WTC11 (cell line): ENCODE data around the gene TRIOBP. TPM values are rescaled to one million over a fixed set of nuclear protein-coding genes. Genes with fewer than 3 reads are reported as not detected.

Source experiments
- ATAC-seq: fragments of 200-7000 bp; cut with Tn5 transposase; 2 replicates; pipeline ENCODE4 v1.10.0; 2021; ENCODE audit warnings: mild to moderate bottlenecking, moderate library complexity
- CTCF ChIA-PET: fragments of 300-600 bp; sonication (Branson Sonifier 250); formaldehyde crosslinking; loops from one replicate; lab custom pipeline; 2021; ENCODE audit warnings: antibody characterized with exemption; lab: Charles Lee
- POLR2A ChIA-PET: fragments of 350-600 bp; sonication (Branson Sonifier 250); formaldehyde crosslinking; loops from one replicate; lab custom pipeline; 2021; ENCODE audit warnings: antibody characterized with exemption; lab: Charles Lee
- DNase-seq: peaks from one replicate; pipeline ENCODE4 v3.0.0; 2021; ENCODE audit warnings: low spot score
- H3K27ac Mint-ChIP-seq: 2 replicates; pipeline ENCODE4 v1.8.0; 2021; ENCODE audit warnings: mixed read lengths
- H3K27me3 Mint-ChIP-seq: 2 replicates; pipeline ENCODE4 v1.8.0; 2021; ENCODE audit warnings: low read depth, mild to moderate bottlenecking, moderate library complexity, mixed read lengths
- H3K36me3 Mint-ChIP-seq: 2 replicates; pipeline ENCODE4 v1.8.0; 2021; ENCODE audit warnings: mixed read lengths
- H3K4me1 Mint-ChIP-seq: 2 replicates; pipeline ENCODE4 v1.8.0; 2022; ENCODE audit warnings: mixed read lengths
- H3K4me3 Mint-ChIP-seq: 2 replicates; pipeline ENCODE4 v1.8.0; 2021; ENCODE audit warnings: mild to moderate bottlenecking, moderate library complexity, mixed read lengths
- H3K9me3 Mint-ChIP-seq: 2 replicates; pipeline ENCODE4 v1.8.0; 2021; ENCODE audit warnings: mixed read lengths
- AFF4 ChIP-seq: sonication (generic); formaldehyde crosslinking; IDR thresholded peaks from 2 replicates; pipeline ENCODE4 v1.8.1; 2023; ENCODE audit warnings: mild to moderate bottlenecking, missing genetic modification reagents, borderline replicate concordance
- CBFB ChIP-seq: sonication (generic); formaldehyde crosslinking; IDR thresholded peaks from 2 replicates; pipeline ENCODE4 v1.8.1; 2022; ENCODE audit warnings: mild to moderate bottlenecking, low read depth, missing genetic modification reagents
- CDX4 ChIP-seq: fragments of 250-450 bp; sonication (Bioruptor Pico); IDR thresholded peaks from 2 replicates; pipeline ENCODE4 v1.9.0; 2021; ENCODE audit warnings: moderate library complexity, mild to moderate bottlenecking, inconsistent platforms, borderline replicate concordance
- E2F4 ChIP-seq: sonication (generic); formaldehyde crosslinking; IDR thresholded peaks from 2 replicates; pipeline ENCODE4 v1.8.1; 2022; ENCODE audit warnings: low read depth, mild to moderate bottlenecking, moderate library complexity, missing genetic modification reagents, borderline replicate concordance
- E2F5 ChIP-seq: sonication (generic); formaldehyde crosslinking; IDR thresholded peaks from 2 replicates; pipeline ENCODE4 v1.8.1; 2022; ENCODE audit warnings: mild to moderate bottlenecking, moderate library complexity, missing genetic modification reagents
- ESRRA ChIP-seq: sonication (generic); formaldehyde crosslinking; IDR thresholded peaks from 2 replicates; pipeline ENCODE4 v1.8.1; 2022; ENCODE audit warnings: mild to moderate bottlenecking, missing genetic modification reagents, borderline replicate concordance
- ETV6 ChIP-seq: sonication (generic); formaldehyde crosslinking; IDR thresholded peaks from 2 replicates; pipeline ENCODE4 v1.8.1; 2022; ENCODE audit warnings: mild to moderate bottlenecking, missing genetic modification reagents
- FOXP4 ChIP-seq: sonication (generic); formaldehyde crosslinking; IDR thresholded peaks from 2 replicates; pipeline ENCODE4 v1.8.0; 2022; ENCODE audit warnings: mild to moderate bottlenecking, missing genetic modification reagents
- GABPB1 ChIP-seq: sonication (generic); formaldehyde crosslinking; IDR thresholded peaks from 2 replicates; pipeline ENCODE4 v1.8.1; 2023; ENCODE audit warnings: mild to moderate bottlenecking, missing genetic modification reagents
- HMGA2 ChIP-seq: fragments of 250-450 bp; sonication (Bioruptor Pico); IDR thresholded peaks from 2 replicates; pipeline ENCODE4 v1.4.0; 2021; ENCODE audit warnings: mild to moderate bottlenecking, moderate library complexity
- IRF2 ChIP-seq: sonication (generic); formaldehyde crosslinking; IDR thresholded peaks from 2 replicates; pipeline ENCODE4 v1.8.0; 2022; ENCODE audit warnings: low read depth, missing genetic modification reagents, borderline replicate concordance
- JUN ChIP-seq: sonication (generic); formaldehyde crosslinking; IDR thresholded peaks from 2 replicates; pipeline ENCODE4 v1.8.0; 2023; ENCODE audit warnings: mild to moderate bottlenecking, missing genetic modification reagents
- MXD4 ChIP-seq: fragments of 250-450 bp; sonication (Bioruptor Pico); IDR thresholded peaks from 2 replicates; pipeline ENCODE4 v1.8.0; 2021; ENCODE audit warnings: mild to moderate bottlenecking, moderate library complexity, borderline replicate concordance
- MYBL2 ChIP-seq: sonication (generic); formaldehyde crosslinking; IDR thresholded peaks from 2 replicates; pipeline ENCODE4 v1.8.1; 2023; ENCODE audit warnings: mild to moderate bottlenecking, moderate library complexity, missing genetic modification reagents
- NFATC4 ChIP-seq: fragments of 250-450 bp; sonication (Bioruptor Pico); IDR thresholded peaks from 2 replicates; pipeline ENCODE4 v1.9.0; 2021; ENCODE audit warnings: mild to moderate bottlenecking
- NR3C1 ChIP-seq: sonication (generic); formaldehyde crosslinking; conservative IDR thresholded peaks from 2 replicates; pipeline ENCODE4 v1.8.1; 2023; ENCODE audit warnings: low read depth, mild to moderate bottlenecking, missing genetic modification reagents
- SMAD3 ChIP-seq: sonication (generic); formaldehyde crosslinking; IDR thresholded peaks from 2 replicates; pipeline ENCODE4 v1.8.0; 2022; ENCODE audit warnings: missing genetic modification reagents, mild to moderate bottlenecking, borderline replicate concordance
- TP53 ChIP-seq: sonication (generic); formaldehyde crosslinking; IDR thresholded peaks from 2 replicates; pipeline ENCODE4 v1.8.1; 2023; ENCODE audit warnings: mild to moderate bottlenecking, missing genetic modification reagents
- ZNF423 ChIP-seq: fragments of 250-450 bp; sonication (Bioruptor Pico); IDR thresholded peaks from 2 replicates; pipeline ENCODE4 v2.1.2; 2022; ENCODE audit warnings: mild to moderate bottlenecking, moderate library complexity
- ZSCAN18 ChIP-seq: fragments of 250-450 bp; sonication (Bioruptor Pico); IDR thresholded peaks from 2 replicates; pipeline ENCODE4 v2.1.2; 2022; ENCODE audit warnings: mild to moderate bottlenecking, moderate library complexity
- total RNA-seq: library from RNA; stranded (reverse); gene quantifications from 3 replicates; pipeline ENCODE4 v1.2.3, GENCODE V29; 2021

TRIOBP gene
- total RNA-seq, 1 experiment from 2014 or later, result 54.0 TPM

- Mint-ChIP-seq H3K4me1 (peaks cover 11% of the 10 kb centered on the region), H3K27me3 (peaks cover 29% of the 10 kb centered on the region), H3K9me3 (no peaks in the 10 kb centered on the region), H3K27ac (no peak overlapping the region), H3K4me3 (no peak overlapping the region), H3K36me3 (peaks cover 8% of the 10 kb centered on the region)
- ChIA-PET POLR2A (interaction anchor here (1.6 to 2.6 kb wide), 2 partner anchors 9 to 12 kb away, joined by 6 to 42 read pairs; partner anchors contain the start of gene GCAT), CTCF (interaction anchor here (0.7 to 5.1 kb wide), 17 partner anchors 8 to 236 kb away, joined by 3 to 109 read pairs (median 9); partner anchors contain the start of genes ANKRD54, EIF3L, GCAT and MICALL1)
- ATAC-seq (no peak), DNase-seq (no peak)
- TF ChIP-seq IRF2 (CRISPR knock-in tag) (no peak), MYBL2 (CRISPR knock-in tag) (no peak), ESRRA (CRISPR knock-in tag) (no peak), TP53 (CRISPR knock-in tag) (no peak), HMGA2 (no peak), SMAD3 (CRISPR knock-in tag) (no peak), CDX4 (no peak), MXD4 (CRISPR knock-in tag) (no peak), NFATC4 (CRISPR knock-in tag) (no peak), FOXP4 (CRISPR knock-in tag) (no peak)
Observed at GRCh38 chr22:37816543-37817180, 119.8 kb downstream of the TRIOBP start.

- POLR2A ChIA-PET, result interaction anchor here (0.6 to 2.8 kb wide), 8 partner anchors 10 to 210 kb away, joined by 3 to 42 read pairs (median 5); partner anchors contain the start of gene GCAT
- Mint-ChIP-seq H3K27ac (peak overlapping the region; percentile 98), H3K36me3 (peaks cover 8% of the 10 kb centered on the region), H3K27me3 (peaks cover 39% of the 10 kb centered on the region), H3K4me1 (peaks cover 22% of the 10 kb centered on the region), H3K9me3 (no peaks in the 10 kb centered on the region), H3K4me3 (peak overlapping the region; percentile 71)
- peak; percentile 78 for ATAC-seq
- CTCF ChIA-PET, result interaction anchor here (0.5 to 5.1 kb wide), 59 partner anchors 9 to 373 kb away, joined by 3 to 109 read pairs (median 4); partner anchors contain the start of genes ANKRD54, C22orf23, EIF3L and GCAT
- DNase-seq, result peak; percentile 94
- TF ChIP-seq ETV6 (CRISPR knock-in tag) (peak; percentile 73), JUN (CRISPR knock-in tag) (no peak), E2F4 (CRISPR knock-in tag) (no peak), TP53 (CRISPR knock-in tag) (no peak), NR3C1 (CRISPR knock-in tag) (0 out of 2 replicates have a peak, but pooled peaks have one; percentile 50), AFF4 (CRISPR knock-in tag) (peak; percentile 67; the same call in 1 of the 2 replicates), E2F5 (0 out of 2 replicates have a peak, but pooled peaks have one; percentile 64), ZNF423 (CRISPR knock-in tag) (no peak), CBFB (CRISPR knock-in tag) (no peak), ZSCAN18 (CRISPR knock-in tag) (no peak), ESRRA (CRISPR knock-in tag) (peak; percentile 84; the same call in 1 of the 2 replicates), GABPB1 (CRISPR knock-in tag) (peak; percentile 62; the same call in 1 of the 2 replicates)
Observed at GRCh38 chr22:37817705-37818408, 121.0 kb downstream of the TRIOBP start.
